A549 (cell line): ENCODE data around the gene GJB5.

Experiments
- CTCF ChIP-seq: fragments of >200 bp; sonication (Bioruptor Twin); formaldehyde crosslinking; IDR thresholded peaks from 3 replicates; pipeline ENCODE4 v1.5.1; 2016
- EP300 ChIP-seq, 2 experiments: fragments of >200 bp; sonication (Bioruptor Twin); formaldehyde crosslinking; IDR thresholded peaks; 2 replicates in 1 of 2; 3 replicates in 1 of 2; pipeline ENCODE4 v1.6.1; 2016 to 2017
- KDM1A ChIP-seq: fragments of 200-600 bp; sonication (generic); IDR thresholded peaks from 2 replicates; pipeline ENCODE4 v1.6.1; 2016; ENCODE audit warnings: low read depth, mild to moderate bottlenecking
- NPAS2 ChIP-seq: fragments of 250-450 bp; sonication (Bioruptor Pico); IDR thresholded peaks from 2 replicates; pipeline ENCODE4 v1.8.0; 2022; ENCODE audit warnings: mild to moderate bottlenecking, moderate library complexity, borderline replicate concordance
- POLR2A ChIP-seq: IDR thresholded peaks from 2 replicates; pipeline ENCODE4 v1.6.1; 2012; ENCODE audit warnings: mild to moderate bottlenecking, low read length
- USF2 ChIP-seq: fragments of 450-650 bp; IDR thresholded peaks from 2 replicates; pipeline ENCODE4 v1.6.1; 2014; ENCODE audit warnings: antibody characterized with exemption

- no peak for TF ChIP-seq NPAS2 (CRISPR knock-in tag)
- no peak for TF ChIP-seq POLR2A
- TF ChIP-seq CTCF, result no peak
- no peak for TF ChIP-seq EP300 (IDR thresholded peaks at IDR 0.05)
- TF ChIP-seq USF2, result no peak
- no peak for TF ChIP-seq KDM1A
Observed at GRCh38 chr1:34711485-34711884, 43.4 kb upstream of the GJB5 start.
